A172 (cell line): Measurements from ENCODE around the gene SNX22. TPM values are rescaled to one million over a fixed set of nuclear protein-coding genes. Genes with fewer than 3 reads are reported as not detected.
"Not testable (repeated sequence)": the region's sequence is repeated elsewhere in the genome, so short reads cannot be mapped to it uniquely, and the experiment has no call there.

Experiments used
- DNase-seq: peaks from one replicate; pipeline ENCODE4 v3.0.0-alpha.2; 2015; ENCODE audit warnings: low spot score
- total RNA-seq: library from RNA; depleted of rRNA; stranded (reverse); fragments of >200 nt; shearing (Covaris generic); gene quantifications from 2 replicates; pipeline ENCODE4 v1.2.3, GENCODE V29; 2014; rRNA removed

SNX22 gene
- total RNA-seq: 0.78 and 1.3 TPM in 2 replicates

- no peak for DNase-seq
Observed at GRCh38 chr15:64151727-64152506, at the start of gene SNX22. TSS of gene SNX22 (plus strand) at chr15:64151731. CDS start at chr15:64151776, 45 bp downstream.

- no peak for DNase-seq
Observed at GRCh38 chr15:64102497-64102896, 49.0 kb upstream of the SNX22 start.

- DNase-seq: no peak
Observed at GRCh38 chr15:64105113-64105704, 46.3 kb upstream of the SNX22 start.

- DNase-seq: no peak
Observed at GRCh38 chr15:64107337-64107736, 44.2 kb upstream of the SNX22 start.

DNA sequence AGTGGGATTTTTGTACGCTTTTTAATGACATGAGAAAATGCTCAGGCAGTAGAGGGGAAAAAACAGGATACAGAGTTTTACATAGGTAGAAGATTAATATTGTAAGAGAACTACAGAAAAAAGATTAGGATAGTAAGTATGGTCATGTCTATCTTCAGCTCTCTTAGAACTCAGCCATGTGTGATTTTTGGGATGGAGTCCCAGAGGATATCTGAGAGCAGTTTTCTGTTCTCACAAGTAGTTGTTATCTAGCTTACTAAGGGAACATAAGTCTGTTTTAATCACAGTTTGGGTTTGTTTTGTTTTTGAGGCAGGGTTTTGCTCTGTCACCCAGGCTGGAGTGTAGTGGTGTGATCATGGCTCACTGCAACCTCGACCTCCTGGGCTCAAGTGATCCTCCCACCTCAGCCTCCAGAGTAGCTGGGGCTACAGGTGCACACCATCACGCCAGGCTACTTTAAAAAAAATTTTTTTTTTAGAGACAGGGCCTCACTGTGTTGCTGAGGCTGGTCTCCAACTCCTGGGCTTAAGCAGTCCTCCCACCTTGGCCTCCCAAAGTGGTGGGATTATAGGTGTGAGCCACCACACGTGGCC is 41.3 kb upstream of the SNX22 start:
- DNase-seq: not testable (repeated sequence)

DNA sequence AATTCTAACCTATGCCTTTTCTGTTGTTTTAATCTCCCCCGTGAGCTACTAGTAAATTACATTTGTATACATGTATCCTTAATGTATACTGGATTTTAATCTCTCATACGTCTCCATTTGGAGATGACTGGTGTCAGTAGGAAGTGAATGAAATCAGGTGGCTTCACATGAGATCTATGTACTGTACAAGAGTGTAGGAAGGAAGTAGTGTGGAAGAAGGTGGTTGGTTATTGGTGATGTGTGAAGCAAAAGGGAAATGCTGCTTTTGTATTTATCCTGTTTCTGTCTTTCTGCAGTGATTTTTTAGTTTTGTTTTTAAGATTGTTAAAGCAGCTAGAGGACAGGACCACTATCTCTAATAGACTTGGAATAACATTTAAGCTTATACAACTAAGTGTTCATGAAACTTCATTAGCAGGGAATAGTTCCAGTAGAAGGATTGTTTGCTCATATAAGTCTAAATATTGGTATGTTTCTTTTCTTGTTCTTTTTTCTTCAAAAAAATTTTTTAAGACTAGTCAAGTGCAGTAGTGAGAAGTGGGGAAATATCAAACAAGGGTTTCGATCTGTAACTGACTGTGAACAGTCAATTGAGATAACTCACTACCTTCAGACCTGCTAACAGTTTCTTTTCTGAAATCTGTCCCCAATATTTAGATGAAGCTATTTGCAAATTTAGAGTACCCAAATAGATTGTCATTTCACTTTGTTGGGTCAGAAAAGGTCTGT is 40.4 kb upstream of the SNX22 start:
- DNase-seq: no peak

DNA sequence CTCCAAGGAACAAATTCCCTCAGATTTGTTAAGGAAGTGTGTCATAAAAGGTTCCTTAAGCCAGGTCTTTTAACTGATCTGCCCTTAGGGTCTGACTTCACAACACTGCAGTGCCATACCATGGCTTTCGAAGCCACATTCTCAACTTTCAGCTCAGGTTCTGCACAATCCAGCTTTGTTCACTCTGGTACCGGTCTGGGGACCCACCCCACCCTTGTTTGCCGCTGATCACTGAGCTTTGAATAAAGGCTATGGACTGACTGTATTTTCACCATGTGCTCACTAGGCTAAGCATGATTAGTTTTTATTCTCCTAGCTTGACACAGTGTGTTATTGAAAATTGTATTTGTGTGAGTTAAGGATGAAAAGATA is 39.9 kb upstream of the SNX22 start:
- no peak for DNase-seq

GRCh38 chr15:64112073-64112772 is 39.3 kb upstream of the SNX22 start:
- DNase-seq: no peak

- no peak for DNase-seq
Observed at GRCh38 chr15:64112904-64113303, 38.6 kb upstream of the SNX22 start.

GRCh38 chr15:64117759-64118487 is 33.6 kb upstream of the SNX22 start:
- no peak for DNase-seq

DNA sequence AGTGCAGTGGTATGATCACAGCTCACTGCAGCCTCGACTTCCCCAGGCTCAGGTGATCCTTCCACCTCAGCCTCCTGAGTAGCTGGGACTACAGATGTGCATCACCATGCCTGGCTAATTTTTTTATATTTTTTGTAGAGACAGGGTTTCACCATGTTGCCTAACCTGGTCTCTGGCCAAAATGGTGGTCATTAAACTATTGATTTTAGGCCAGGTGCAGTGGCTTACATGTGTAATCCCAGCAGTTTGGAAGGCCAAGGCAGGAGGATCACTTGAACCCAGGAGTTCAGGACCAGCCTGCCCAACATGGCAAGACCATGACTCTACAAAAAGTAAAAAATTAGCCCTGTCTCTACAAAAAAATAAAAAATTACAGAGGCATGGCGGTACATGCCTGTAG is 31.2 kb upstream of the SNX22 start:
- not testable (repeated sequence) for DNase-seq

- no peak for DNase-seq
Observed at GRCh38 chr15:64121614-64122013, 29.9 kb upstream of the SNX22 start.

DNA sequence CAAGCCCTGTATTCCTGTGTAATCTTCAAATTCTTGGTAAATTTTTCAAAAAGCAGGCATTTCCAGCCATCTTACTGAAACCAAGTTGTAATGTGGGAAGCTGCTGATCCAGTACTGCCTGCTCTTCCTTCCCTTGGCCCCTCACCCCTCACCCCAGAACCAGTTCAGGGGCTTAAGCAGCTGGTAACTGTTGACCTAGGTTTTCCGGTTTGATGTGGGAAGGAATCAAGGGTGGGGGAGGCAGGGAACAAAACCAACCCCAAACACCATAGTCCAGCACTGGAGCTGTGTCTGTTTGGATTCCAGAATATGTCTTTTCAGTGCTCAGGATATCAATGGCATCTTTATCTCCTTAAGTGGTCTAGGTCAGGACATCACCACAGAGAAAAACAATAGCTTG is 29.1 kb upstream of the SNX22 start:
- no peak for DNase-seq

- DNase-seq: no peak
Observed at GRCh38 chr15:64122936-64123351, 28.6 kb upstream of the SNX22 start.

DNA sequence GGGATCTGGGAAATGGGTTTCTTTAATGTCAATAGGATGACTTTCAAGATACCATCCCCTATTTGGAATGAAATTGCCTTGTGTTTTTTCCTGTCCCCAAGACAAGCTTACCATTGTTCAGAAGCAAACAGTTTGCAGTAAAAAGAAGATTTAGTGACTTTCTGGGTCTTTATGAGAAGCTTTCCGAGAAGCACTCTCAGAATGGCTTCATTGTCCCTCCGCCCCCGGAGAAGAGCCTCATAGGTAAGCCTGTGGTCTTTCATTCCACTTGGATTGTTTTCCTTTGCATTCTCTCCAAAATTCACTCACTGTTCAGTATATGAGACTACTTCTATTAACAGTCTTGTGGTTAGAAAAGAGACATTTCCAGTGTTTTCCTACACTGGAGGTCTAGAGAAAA is 25.6 kb upstream of the SNX22 start:
- no peak for DNase-seq

DNA sequence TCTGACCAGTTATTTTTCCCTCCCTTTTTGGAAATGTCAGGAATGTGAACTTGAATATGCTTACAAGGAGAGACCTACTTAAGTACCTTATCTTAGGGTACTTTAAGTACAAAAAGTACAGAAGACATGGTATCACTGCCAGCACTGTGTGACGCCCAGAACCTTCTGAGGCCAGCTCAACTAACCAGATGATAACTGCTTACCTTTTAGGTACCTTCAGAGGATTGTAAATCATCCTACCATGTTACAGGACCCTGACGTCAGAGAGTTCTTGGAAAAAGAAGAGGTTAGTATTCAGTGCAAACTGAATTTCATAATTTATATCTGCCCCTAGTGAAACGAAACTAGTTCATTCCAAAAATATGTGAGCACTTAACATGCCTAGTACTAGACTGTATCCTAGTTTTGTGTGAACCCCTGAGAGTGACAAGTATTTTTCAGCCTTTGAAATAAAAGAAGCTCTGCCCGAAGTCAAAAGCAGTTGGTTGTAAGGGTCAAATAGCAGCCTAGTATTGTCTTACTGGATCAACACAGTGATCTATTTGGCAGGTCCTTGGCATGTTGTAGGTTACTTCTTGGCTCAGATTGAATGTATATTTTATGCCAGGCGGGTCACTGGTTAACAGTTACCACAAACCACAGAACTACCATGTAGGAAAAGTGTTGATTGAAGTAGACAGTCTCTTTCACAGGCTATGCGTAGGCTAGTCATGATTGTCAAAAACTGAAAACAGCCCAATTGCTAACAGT is 23.8 kb upstream of the SNX22 start:
- DNase-seq: no peak

DNA sequence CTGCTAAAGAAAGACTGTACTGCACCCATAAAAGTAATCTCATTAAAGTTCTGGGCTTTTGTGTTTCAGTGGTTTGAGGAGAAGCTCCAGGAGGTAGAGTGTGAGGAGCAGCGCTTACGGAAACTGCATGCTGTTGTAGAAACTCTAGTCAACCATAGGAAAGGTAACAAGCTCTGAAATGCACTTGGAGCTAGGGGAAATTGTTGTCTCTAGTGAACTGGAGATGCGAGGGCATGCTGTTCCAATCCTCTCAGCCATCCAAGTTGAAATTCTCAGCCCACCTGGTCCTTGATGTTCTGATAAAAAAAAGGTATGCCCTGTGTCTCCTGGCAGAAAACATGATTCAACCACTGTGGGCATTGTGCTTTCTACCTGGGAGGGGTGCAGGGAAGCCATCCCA is 21.4 kb upstream of the SNX22 start:
- no peak for DNase-seq

DNA sequence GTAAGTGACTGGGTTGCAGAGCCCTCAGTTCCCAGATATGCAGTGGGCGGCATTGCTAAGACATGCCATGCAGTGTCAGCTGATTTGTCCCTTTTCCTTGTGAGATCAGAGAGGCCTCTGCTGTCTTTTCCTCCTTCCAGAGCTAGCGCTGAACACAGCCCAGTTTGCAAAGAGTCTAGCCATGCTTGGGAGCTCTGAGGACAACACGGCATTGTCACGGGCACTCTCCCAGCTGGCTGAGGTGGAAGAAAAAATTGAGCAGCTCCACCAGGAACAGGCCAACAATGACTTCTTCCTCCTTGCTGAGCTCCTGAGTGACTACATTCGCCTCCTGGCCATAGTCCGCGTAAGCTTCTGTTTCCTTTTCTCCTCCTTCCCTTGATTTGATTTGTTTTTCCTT is 20.0 kb upstream of the SNX22 start:
- DNase-seq: no peak

GRCh38 chr15:64132217-64132616 is 19.3 kb upstream of the SNX22 start:
- DNase-seq: no peak

DNA sequence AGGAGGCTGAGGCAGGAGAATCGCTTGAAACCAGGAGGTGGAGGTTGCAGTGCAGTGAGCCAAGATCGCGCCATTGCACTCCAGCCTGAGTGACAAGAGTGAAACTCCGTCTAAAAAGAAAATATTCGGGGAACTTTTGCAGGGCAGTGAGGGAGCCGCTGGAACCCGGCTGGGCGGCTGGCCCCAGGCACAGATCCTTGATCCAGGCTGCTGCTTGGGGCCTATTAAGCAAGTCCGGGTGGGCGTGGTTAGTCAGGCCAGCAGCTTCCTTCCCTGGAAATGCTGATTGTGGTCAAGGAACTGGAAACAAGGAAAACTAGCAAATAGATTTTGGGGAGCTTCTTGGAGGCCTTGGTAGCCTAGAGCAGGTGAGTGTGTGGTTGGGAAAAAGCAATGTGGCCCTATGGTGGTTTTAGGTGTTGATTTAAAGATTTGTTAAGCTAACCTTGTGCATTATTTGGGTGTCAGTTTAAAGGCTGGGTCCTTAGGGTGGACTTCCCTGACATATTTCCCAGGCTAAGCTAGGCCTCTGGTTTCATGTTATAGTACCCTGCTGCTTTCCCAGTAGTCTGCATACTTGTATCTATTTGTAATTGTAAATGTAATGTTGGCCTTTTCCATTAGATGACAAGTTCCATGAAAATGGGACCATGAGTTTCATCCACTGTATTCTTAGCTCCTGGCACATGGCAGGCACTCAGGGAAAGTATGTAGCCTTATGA is 17.7 kb upstream of the SNX22 start:
- DNase-seq: no peak
